GM12874 (cell line): ENCODE results near the gene NIN.

Source experiments
- TF ChIP-seq, protein P1 (sequence below): IDR thresholded peaks from 2 replicates; pipeline ENCODE4 v1.5.1; 2011; ENCODE audit warnings: low read depth, mild to moderate bottlenecking, control low read depth, low read length, moderate library complexity; ENCODE audit not compliant: insufficient read depth

NIN gene

DNA sequence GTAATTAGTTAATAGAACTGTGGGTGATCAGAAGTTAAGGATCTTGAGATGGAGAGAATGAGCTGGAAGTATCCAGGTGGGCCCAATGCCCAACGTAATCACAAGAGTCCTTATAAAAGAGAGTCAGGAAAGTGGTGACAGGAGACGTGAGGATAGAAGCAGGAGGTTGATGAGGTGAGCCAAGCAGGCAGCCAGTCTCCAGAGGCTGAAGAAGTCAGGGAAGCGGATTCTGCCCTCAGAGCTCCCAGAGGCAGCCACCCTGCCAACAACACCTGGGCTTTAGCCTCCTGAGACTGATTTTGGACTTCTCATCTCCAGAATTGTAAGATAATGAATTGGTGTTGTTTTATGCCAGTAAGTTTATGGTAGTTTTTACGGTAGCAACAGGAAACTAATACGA, 152.8 kb downstream of the NIN start:
- TF ChIP-seq, protein P1, sequence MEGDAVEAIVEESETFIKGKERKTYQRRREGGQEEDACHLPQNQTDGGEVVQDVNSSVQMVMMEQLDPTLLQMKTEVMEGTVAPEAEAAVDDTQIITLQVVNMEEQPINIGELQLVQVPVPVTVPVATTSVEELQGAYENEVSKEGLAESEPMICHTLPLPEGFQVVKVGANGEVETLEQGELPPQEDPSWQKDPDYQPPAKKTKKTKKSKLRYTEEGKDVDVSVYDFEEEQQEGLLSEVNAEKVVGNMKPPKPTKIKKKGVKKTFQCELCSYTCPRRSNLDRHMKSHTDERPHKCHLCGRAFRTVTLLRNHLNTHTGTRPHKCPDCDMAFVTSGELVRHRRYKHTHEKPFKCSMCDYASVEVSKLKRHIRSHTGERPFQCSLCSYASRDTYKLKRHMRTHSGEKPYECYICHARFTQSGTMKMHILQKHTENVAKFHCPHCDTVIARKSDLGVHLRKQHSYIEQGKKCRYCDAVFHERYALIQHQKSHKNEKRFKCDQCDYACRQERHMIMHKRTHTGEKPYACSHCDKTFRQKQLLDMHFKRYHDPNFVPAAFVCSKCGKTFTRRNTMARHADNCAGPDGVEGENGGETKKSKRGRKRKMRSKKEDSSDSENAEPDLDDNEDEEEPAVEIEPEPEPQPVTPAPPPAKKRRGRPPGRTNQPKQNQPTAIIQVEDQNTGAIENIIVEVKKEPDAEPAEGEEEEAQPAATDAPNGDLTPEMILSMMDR, result no peak

DNA sequence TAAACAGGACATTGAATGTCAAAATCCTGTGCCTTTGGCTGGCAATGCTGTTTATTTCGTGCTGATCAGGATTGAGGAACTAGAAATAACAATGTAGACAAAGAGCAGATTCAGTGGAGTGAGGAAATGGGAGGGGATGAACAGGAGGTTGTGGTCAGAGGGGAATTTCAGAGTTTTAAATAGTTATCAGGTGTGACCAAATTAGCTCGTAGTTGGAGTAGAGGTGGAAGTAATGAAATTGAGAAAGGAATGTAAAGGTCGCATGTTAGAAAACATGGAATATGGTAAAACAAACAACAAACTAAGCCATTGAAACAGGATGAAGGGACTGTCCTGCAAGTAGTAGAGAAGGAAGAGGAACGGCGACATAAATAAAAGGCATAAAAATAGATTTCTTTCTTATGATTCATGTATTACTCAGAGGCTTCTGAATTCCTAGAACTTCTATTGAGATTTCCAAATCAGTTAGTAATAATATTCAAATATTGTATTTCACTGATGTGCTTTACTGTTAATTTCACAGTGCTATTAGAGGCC, 153.4 kb downstream of the NIN start:
- TF ChIP-seq, protein P1, result no peak

DNA sequence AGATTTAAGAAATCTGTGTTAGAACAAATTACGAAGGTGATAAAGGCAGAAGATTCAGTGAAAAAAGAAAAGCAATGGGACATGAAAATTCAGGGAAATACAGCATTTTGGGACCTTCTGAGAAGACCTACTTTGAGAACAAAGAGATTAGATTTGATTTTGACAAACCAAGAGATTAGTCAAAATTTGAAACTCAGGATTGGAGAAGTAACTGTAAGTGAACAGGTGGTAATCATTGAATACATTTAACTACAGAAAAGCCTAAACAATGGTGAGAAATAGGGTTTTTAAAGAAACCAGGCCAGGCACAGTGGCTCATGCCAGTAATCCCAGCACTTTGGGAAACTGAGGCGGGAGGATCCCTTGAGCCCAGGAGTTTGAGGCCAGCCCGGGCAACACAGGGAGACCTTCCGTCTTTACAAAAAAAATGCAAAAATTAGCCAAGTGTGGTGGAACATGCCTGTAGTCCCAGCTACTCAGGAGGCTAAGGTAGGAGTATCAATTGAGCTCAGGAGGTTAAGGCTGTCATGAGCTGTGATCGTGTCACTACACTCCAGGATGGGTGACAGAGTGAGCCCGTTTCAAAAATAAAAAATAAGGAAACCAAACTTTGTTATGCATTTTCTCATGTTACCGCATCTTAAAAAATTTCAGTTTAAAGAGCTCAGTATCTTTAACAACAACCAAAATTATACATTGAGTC, 154.0 kb downstream of the NIN start:
- TF ChIP-seq, protein P1, result no peak

DNA sequence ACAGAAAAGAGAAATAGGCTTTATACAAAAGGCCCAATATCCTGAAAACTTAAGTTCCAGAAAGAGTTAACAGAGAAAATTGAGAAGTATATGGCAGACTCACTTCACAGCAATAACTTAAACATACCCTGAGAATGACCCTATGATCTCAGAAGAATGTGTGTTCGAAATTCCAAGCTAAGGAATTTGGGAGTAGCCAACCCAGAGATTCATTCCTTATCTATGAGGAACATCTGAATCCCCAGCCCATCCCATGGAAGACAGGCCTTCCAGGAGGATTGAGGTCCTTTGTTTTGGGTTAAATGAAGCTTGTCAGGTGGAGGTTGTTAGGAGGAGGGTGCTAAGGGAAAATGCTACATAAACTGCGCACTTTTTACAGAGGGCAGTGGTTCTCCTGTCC, 155.4 kb downstream of the NIN start:
- TF ChIP-seq, protein P1, result no peak

DNA sequence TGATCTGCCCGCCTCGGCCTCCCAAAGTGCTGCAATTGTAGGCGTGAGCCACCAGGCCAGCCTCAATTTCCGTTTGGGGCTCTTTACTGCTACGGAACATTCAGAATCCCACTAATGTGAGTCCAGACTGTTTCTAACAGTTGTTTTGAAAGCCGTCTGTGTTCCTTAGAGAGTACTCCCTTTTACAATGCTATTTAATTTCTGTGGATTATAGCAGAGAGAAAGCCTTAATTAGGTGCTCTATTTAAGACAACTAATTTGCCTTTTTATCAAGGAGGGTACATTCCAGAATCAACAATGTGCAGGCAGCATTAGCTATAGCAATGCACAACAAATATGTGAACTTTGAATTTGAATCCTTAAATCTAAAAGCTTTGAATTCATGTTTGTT, 160.1 kb downstream of the NIN start:
- TF ChIP-seq, protein P1, result no peak

DNA sequence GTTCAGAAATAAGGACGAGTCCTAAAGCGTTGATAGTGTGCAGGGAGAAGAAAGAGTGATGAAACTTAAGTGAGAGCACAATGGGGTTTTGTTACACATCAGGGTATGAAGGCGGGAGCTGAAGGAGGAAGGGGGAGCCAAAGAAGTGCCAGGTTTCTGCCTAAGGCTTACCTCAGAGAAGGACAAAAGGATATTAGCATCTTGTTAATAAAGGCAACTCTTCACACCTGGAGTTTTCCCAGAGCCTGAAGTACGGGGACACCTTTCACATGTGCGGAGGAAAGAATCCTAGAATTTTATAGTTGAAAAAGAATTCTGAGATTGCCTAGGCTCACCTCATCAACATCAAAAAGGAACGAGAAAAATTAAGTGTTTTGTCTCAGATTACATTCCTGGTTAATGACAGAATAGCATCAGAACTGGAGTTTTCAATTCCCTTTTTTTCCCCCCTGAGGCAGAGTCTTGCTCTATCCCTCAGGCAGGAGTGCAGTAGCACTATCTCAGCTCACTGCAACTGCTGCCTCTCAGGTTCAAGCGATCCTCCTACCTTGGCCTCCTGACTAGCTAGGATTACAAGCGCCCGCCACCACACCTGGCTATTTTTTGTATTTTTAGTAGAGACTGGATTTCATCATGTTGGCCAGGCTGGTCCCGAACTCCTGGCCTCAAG, 160.6 kb downstream of the NIN start:
- TF ChIP-seq, protein P1, result no peak
